Left ventricle myocardium superior (tissue), 1 donor: ENCODE results near the gene KRTAP4-6. TPM values are rescaled to one million over a fixed set of nuclear protein-coding genes. Genes with fewer than 3 reads are reported as not detected.
"Not testable (repeated sequence)": the region's sequence is repeated elsewhere in the genome, so short reads cannot be mapped to it uniquely, and the experiment has no call there.

Source experiments
- ATAC-seq: fragments of 200-7000 bp; cut with Tn5 transposase; one replicate; pipeline ENCODE4 v1.9.1; 2020; ENCODE audit warnings: mild to moderate bottlenecking, moderate library complexity
- DNase-seq: peaks from one replicate; pipeline ENCODE4 v3.0.0-alpha.2; 2020
- intact Hi-C: fragments of 100-400 bp; cut with micrococcal nuclease; formaldehyde crosslinking; loops from one replicate; pipeline ENCODE4 v1.11.0; 2022
- total RNA-seq: library from RNA; stranded (reverse); fragmentation: NEBNext Ultra II Directional; extraction: Animal tissue kit (Norgen Biotek cat#: 25700); gene quantifications from one replicate; pipeline ENCODE4 v1.2.1, GENCODE V29; 2021
- donor health status: DM: no; HTN: yes; CAD: no; lungs with severe emphysema.

Gene KRTAP4-6
- total RNA-seq, 1 donor from 2014 or later, result not detected

GRCh38 chr17:41111151-41111885 is 29.0 kb downstream of the KRTAP4-6 start:
- DNase-seq (no peak), ATAC-seq (no peak)
- intact Hi-C loops, result no loop called here

- intact Hi-C loops, ATAC-seq, DNase-seq: not testable (repeated sequence)
Measured at GRCh38 chr17:41108728-41109386, 31.5 kb downstream of the KRTAP4-6 start.

- DNase-seq, result no peak
- no peak for ATAC-seq
- intact Hi-C loops, result no loop called here
Measured at GRCh38 chr17:41107941-41108450, 32.3 kb downstream of the KRTAP4-6 start.

- DNase-seq, intact Hi-C loops, ATAC-seq: not testable (repeated sequence)
Measured at GRCh38 chr17:41105347-41105746, 35.0 kb downstream of the KRTAP4-6 start, which contains the start of gene KRTAP4-9. KRTAP4-9 (plus strand) TSS chr17:41105389; CDS start chr17:41105389, 0 bp downstream.

GRCh38 chr17:41104386-41105038 is 35.8 kb downstream of the KRTAP4-6 start:
- DNase-seq, intact Hi-C loops: not testable (repeated sequence)

GRCh38 chr17:41103896-41104295 is 36.4 kb downstream of the KRTAP4-6 start:
- DNase-seq (no peak), ATAC-seq (no peak)
- intact Hi-C loops, result no loop called here

More at GRCh38 chr17:41104386-41105038, 35.8 kb downstream of the KRTAP4-6 start:
- not testable (repeated sequence) for ATAC-seq

- ATAC-seq, result no peak
- intact Hi-C loops, result no loop called here
- DNase-seq, result no peak
Measured at GRCh38 chr17:41101586-41102259, 38.6 kb downstream of the KRTAP4-6 start, which contains the start of gene KRTAP4-16. KRTAP4-16 (minus strand) TSS chr17:41102209; CDS start chr17:41102209, 0 bp downstream.

GRCh38 chr17:41099682-41100480 is 40.5 kb downstream of the KRTAP4-6 start:
- intact Hi-C loops, DNase-seq, ATAC-seq: not testable (repeated sequence)

- DNase-seq, result no peak
- ATAC-seq, result no peak
- intact Hi-C loops, result no loop called here
Measured at GRCh38 chr17:41098481-41098880, 41.9 kb downstream of the KRTAP4-6 start.

GRCh38 chr17:41098042-41098441 is 42.3 kb downstream of the KRTAP4-6 start, which contains the start of gene KRTAP4-8:
KRTAP4-8 (minus strand) TSS chr17:41098142; CDS start chr17:41098084, 58 bp downstream.
- ATAC-seq (no peak), DNase-seq (no peak)
- intact Hi-C loops, result no loop called here

- ATAC-seq (no peak), DNase-seq (no peak)
- intact Hi-C loops, result no loop called here
Measured at GRCh38 chr17:41096055-41096454, 44.3 kb downstream of the KRTAP4-6 start.

Other genes with a start within 250 kb of the KRTAP4-6 start
- gene KRT23, start 202.9 kb downstream of the KRTAP4-6 start, total RNA-seq, result not detected
- gene KRT39, start 173.6 kb downstream of the KRTAP4-6 start, total RNA-seq, result not detected
- not detected for gene KRT40, start 156.2 kb downstream of the KRTAP4-6 start, total RNA-seq
- gene KRTAP3-3, start 146.4 kb downstream of the KRTAP4-6 start, total RNA-seq, result not detected
- gene KRTAP3-2, start 140.6 kb downstream of the KRTAP4-6 start, total RNA-seq, result not detected
- gene KRTAP3-1, start 131.4 kb downstream of the KRTAP4-6 start, total RNA-seq, result not detected
- gene KRTAP1-5, start 113.3 kb downstream of the KRTAP4-6 start, total RNA-seq, result not detected
- gene KRTAP1-4, start 110.3 kb downstream of the KRTAP4-6 start, total RNA-seq, result not detected
- not detected for gene KRTAP1-3, start 105.7 kb downstream of the KRTAP4-6 start, total RNA-seq
- not detected for gene KRTAP1-1, start 99.1 kb downstream of the KRTAP4-6 start, total RNA-seq
- gene KRTAP2-1, start 93.2 kb downstream of the KRTAP4-6 start, total RNA-seq, result not detected
- gene KRTAP2-2, start 85.3 kb downstream of the KRTAP4-6 start, total RNA-seq, result not detected
- gene KRTAP2-3, start 80.4 kb downstream of the KRTAP4-6 start, total RNA-seq, result not detected
- gene KRTAP2-4, start 74.7 kb downstream of the KRTAP4-6 start, total RNA-seq, result not detected
- not detected for gene KRTAP4-7, start 56.4 kb downstream of the KRTAP4-6 start, total RNA-seq
- not detected for gene KRTAP4-8, start 42.4 kb downstream of the KRTAP4-6 start, total RNA-seq
- gene KRTAP4-16, start 38.3 kb downstream of the KRTAP4-6 start, total RNA-seq, result not detected
- gene KRTAP4-9, start 35.2 kb downstream of the KRTAP4-6 start, total RNA-seq, result not detected
- gene KRTAP4-11, start 22.2 kb downstream of the KRTAP4-6 start, total RNA-seq, result not detected
- gene KRTAP4-12, start 16.4 kb downstream of the KRTAP4-6 start, total RNA-seq, result not detected
- gene KRTAP4-5, start 9.3 kb upstream of the KRTAP4-6 start, total RNA-seq, result not detected
- gene KRTAP4-4, start 20.2 kb upstream of the KRTAP4-6 start, total RNA-seq, result not detected
- not detected for gene KRTAP4-3, start 27.7 kb upstream of the KRTAP4-6 start, total RNA-seq
- not detected for gene KRTAP4-2, start 37.7 kb upstream of the KRTAP4-6 start, total RNA-seq
- not detected for gene KRTAP4-1, start 44.4 kb upstream of the KRTAP4-6 start, total RNA-seq
- gene KRTAP9-1, start 49.3 kb upstream of the KRTAP4-6 start, total RNA-seq, result not detected
- gene KRTAP9-2, start 86.1 kb upstream of the KRTAP4-6 start, total RNA-seq, result not detected
- not detected for gene KRTAP9-3, start 91.9 kb upstream of the KRTAP4-6 start, total RNA-seq
- gene KRTAP9-8, start 97.5 kb upstream of the KRTAP4-6 start, total RNA-seq, result not detected
- gene KRTAP9-4, start 109.1 kb upstream of the KRTAP4-6 start, total RNA-seq, result not detected
- not detected for gene KRTAP9-9, start 114.8 kb upstream of the KRTAP4-6 start, total RNA-seq
- gene KRTAP9-6, start 124.8 kb upstream of the KRTAP4-6 start, total RNA-seq, result not detected
- gene KRTAP9-7, start 135.2 kb upstream of the KRTAP4-6 start, total RNA-seq, result not detected
- not detected for gene KRTAP29-1, start 162.3 kb upstream of the KRTAP4-6 start, total RNA-seq
- gene KRTAP16-1, start 168.8 kb upstream of the KRTAP4-6 start, total RNA-seq, result not detected
- not detected for gene KRTAP17-1, start 175.2 kb upstream of the KRTAP4-6 start, total RNA-seq
- gene KRT33A, start 210.3 kb upstream of the KRTAP4-6 start, total RNA-seq, result not detected
- gene KRT33B, start 229.3 kb upstream of the KRTAP4-6 start, total RNA-seq, result not detected
- not detected for gene KRT34, start 241.8 kb upstream of the KRTAP4-6 start, total RNA-seq